Activated CD8-positive, alpha-beta T cell treated with anti-CD3 and anti-CD28 coated beads, Interleukin-2, amount 10 ng/mL, durations not matched to agents 7 days and 5 days (primary cell): ENCODE results near the gene PDK2. TPM values are rescaled to one million over a fixed set of nuclear protein-coding genes. Genes with fewer than 3 reads are reported as not detected.
A peak's percentile ranks its signal among the peaks of the same experiment; 100 is the strongest.

Experiments used
- ATAC-seq: fragments of 150-1000 bp; cut with Tn5 transposase; one replicate; pipeline ENCODE4 v1.10.0; 2021; ENCODE audit warnings: moderate library complexity
- CTCF ChIA-PET: fragments of 350-600 bp; sonication (Branson Sonifier 250); formaldehyde crosslinking; loops from one replicate; lab custom pipeline; 2021; ENCODE audit warnings: antibody characterized with exemption; lab: Charles Lee
- POLR2A ChIA-PET: fragments of 350-600 bp; sonication (Branson Sonifier 250); formaldehyde crosslinking; loops from one replicate; lab custom pipeline; 2021; ENCODE audit warnings: antibody characterized with exemption; lab: Charles Lee
- DNase-seq: peaks from one replicate; pipeline ENCODE4 v3.0.0-alpha.2; 2020
- H3K27ac Mint-ChIP-seq: one replicate; pipeline ENCODE4 v1.8.0; 2021; ENCODE audit warnings: mild to moderate bottlenecking, mixed read lengths
- H3K27me3 Mint-ChIP-seq: one replicate; pipeline ENCODE4 v1.8.0; 2021; ENCODE audit warnings: low read depth, mixed read lengths
- H3K36me3 Mint-ChIP-seq: one replicate; pipeline ENCODE4 v1.8.0; 2021; ENCODE audit warnings: low read depth, mixed read lengths
- H3K4me1 Mint-ChIP-seq: one replicate; pipeline ENCODE4 v1.8.0; 2021; ENCODE audit warnings: low read depth, mixed read lengths
- H3K4me3 Mint-ChIP-seq: one replicate; pipeline ENCODE4 v1.8.0; 2021; ENCODE audit warnings: mild to moderate bottlenecking, mixed read lengths
- H3K9me3 Mint-ChIP-seq: one replicate; pipeline ENCODE4 v1.8.0; 2022; ENCODE audit warnings: mixed read lengths; ENCODE audit not compliant: insufficient read depth
- total RNA-seq, 2 experiments: library from RNA; stranded (reverse); gene quantifications; one replicate each; pipeline ENCODE4 v1.2.3, GENCODE V29; 2021

The PDK2 gene
- total RNA-seq = 10 to 100 TPM; 18.1 to 21.2 TPM

- ChIA-PET CTCF (interaction anchor here (0.7 to 11.0 kb wide), 68 partner anchors 8 to 538 kb away, joined by 3 to 115 read pairs (median 5); partner anchors contain the start of genes COL1A1, DLX3, ITGA3 and PPP1R9B), POLR2A (interaction anchor here (0.8 to 2.1 kb wide), 3 partner anchors 57 to 446 kb away, joined by 3 to 8 read pairs (median 4); no protein-coding TSS in a partner anchor)
- DNase-seq = peak; percentile 97
- peak within 1 kb of the TSS; percentile 86 for H3K4me3 Mint-ChIP-seq
- peaks cover 27% of the 10 kb centered on the region for H3K4me1 Mint-ChIP-seq
- H3K9me3 Mint-ChIP-seq = no peaks in the 10 kb centered on the region
- peaks cover 2% of the 10 kb centered on the region for H3K27me3 Mint-ChIP-seq
- ATAC-seq = peak; percentile 96
- H3K27ac Mint-ChIP-seq = peak within 1 kb of the TSS; percentile 87
- H3K36me3 Mint-ChIP-seq = peaks cover 2% of the 10 kb centered on the region
These were observed at the start of gene PDK2 for GRCh38 chr17:50094753-50095619. Gene PDK2, plus strand, starts transcription at chr17:50095351. Its CDS starts 85 bp downstream, at chr17:50095436.

DNA sequence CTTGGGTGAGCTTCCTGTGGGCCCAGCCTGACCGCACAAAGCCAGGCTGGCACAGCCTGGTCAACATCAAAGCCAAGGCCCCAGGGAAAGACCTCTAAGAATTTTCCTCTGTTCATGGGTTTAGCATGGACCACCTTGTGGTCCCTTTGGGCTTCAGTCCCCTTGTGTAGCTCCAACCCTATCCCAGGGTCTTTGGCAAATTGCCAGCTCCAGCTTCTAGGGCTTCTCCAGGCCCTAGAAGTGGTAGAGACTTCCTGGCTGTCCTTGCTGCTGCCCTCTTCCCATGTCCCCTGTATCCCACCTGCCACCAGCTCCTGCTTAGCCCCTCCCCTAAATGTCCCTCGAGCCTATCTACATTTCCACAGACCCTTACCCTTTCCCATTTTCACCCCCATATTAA lies 49.0 kb upstream of the PDK2 start:
- no peaks in the 10 kb centered on the region for H3K36me3 Mint-ChIP-seq

DNA sequence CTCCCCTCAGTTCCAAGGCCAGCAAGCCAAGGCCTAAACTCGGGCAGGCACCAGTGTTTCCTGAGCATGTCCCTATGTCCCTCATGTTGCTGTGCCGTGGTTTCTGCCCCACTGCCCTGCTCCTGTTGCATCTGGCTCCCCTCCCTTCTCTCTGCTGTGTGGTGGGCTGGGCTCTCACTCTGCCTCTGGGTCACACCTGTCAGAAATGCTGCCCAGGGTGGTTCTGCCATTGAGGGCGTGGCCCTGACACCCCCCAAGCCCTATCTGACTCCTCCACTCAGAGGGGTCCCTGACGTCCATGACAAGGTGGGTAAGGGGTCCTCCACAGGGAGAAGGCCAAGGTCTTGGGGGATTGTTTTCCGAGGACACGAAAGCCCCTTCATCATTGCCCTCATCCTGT lies 48.5 kb upstream of the PDK2 start:
- Mint-ChIP-seq H3K27me3 (peaks cover 12% of the 10 kb centered on the region), H3K27ac (no peak overlapping the region), H3K36me3 (no peaks in the 10 kb centered on the region), H3K9me3 (no peaks in the 10 kb centered on the region), H3K4me3 (no peak overlapping the region), H3K4me1 (peaks cover 23% of the 10 kb centered on the region)
- CTCF ChIA-PET = interaction anchor here (1.4 to 2.0 kb wide), 2 partner anchors 41 to 48 kb away, joined by 3 to 6 read pairs; no protein-coding TSS in a partner anchor
- POLR2A ChIA-PET = no interaction called here
- no peak for DNase-seq
- ATAC-seq = no peak

More for the DNA sequence above, 49.0 kb upstream of the PDK2 start:
- H3K4me3 Mint-ChIP-seq = no peak overlapping the region
- no peak overlapping the region for H3K27ac Mint-ChIP-seq
- H3K27me3 Mint-ChIP-seq = peaks cover 12% of the 10 kb centered on the region
- peaks cover 18% of the 10 kb centered on the region for H3K4me1 Mint-ChIP-seq
- POLR2A ChIA-PET = no interaction called here
- CTCF ChIA-PET = interaction anchor here (1.4 to 2.0 kb wide), 2 partner anchors 41 to 48 kb away, joined by 3 to 6 read pairs; no protein-coding TSS in a partner anchor
- DNase-seq (no peak), ATAC-seq (no peak)
- H3K9me3 Mint-ChIP-seq = no peaks in the 10 kb centered on the region

DNA sequence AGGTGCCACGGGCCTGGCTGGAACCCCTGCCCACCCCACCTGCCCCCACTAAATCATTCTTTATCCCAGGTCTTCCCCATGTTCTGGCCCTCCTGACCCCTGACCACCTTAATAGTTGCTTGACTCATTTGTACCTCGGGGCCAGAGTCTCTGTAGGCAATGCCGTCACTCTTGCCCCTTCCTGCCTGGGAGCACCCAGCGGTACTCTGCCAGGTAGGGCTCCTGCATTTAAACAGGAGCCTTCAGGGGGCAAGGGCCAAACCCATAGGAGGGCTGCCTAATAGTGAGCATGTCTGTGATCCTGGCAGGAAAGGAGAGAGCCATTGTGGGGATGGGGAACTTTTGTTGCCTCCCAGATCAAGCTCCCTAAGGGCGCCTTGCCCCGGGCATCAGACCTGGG lies 48.1 kb upstream of the PDK2 start:
- H3K4me3 Mint-ChIP-seq = no peak overlapping the region
- ATAC-seq = no peak

DNA sequence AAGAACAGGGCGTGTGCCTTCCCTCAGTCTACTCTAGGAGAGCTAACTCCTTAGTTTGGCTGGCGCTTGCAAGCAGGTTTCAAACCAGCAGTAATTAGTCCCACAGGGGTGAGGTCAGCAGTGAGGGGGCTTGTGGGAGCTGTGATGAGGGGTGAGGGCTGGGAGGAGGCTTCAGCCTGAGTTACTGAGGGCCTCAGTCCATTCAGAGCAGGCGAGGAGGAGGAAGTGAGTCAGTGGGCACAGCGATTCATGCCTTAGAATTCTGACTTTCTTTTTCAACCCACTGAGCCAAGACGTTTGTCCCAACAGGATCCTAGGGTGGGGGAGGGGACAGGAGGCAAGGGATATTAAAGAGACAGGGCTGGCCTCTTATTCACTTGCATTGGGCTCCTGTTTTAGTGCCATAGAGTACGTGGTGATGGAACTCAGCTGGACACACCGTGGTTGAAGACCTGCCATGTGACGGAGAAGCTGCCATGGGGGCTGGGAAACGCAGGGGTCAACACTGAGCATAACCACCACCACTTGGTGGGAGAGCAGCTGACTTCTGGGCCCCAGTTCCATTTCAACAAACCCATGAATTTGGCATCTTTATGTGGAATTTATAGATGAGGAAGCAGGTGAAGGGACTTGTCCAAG lies 47.5 kb upstream of the PDK2 start:
- H3K27ac Mint-ChIP-seq = no peak overlapping the region

More for the DNA sequence above, 48.1 kb upstream of the PDK2 start:
- H3K27ac Mint-ChIP-seq = no peak overlapping the region
- peaks cover 27% of the 10 kb centered on the region for H3K4me1 Mint-ChIP-seq
- H3K36me3 Mint-ChIP-seq = no peaks in the 10 kb centered on the region
- peaks cover 10% of the 10 kb centered on the region for H3K27me3 Mint-ChIP-seq
- ChIA-PET CTCF (interaction anchor here (1.4 to 2.0 kb wide), 2 partner anchors 40 to 47 kb away, joined by 3 to 6 read pairs; no protein-coding TSS in a partner anchor), POLR2A (no interaction called here)
- H3K9me3 Mint-ChIP-seq = no peaks in the 10 kb centered on the region
- DNase-seq = no peak

DNA sequence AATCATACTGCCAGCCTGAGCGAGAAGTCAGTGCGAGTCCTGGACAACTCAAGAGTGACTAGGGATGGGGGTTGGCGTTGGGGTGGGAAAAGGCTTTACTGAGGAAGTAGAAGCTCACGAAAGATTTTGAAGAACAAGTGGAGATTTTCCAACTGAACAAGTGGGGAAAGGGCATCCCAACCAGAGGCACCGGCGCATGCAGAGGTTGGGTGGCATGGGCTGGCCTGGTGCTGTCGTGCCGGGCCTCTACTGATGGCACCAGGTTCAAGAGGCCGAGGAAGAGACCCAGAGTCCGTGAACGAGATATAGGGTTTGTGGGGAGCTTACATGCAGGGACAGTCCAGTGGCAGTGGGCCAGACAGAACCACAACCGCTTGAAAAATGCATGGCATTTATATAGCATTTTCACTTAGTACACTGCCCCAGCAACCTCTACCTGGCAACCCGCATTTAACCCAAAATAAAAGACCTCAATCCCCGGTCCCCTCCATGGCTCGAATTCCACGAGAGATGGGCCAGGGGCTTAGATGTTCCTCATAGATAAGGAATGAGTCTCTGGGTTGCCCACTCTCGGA lies 46.9 kb upstream of the PDK2 start:
- ChIA-PET POLR2A (no interaction called here), CTCF (no interaction called here)
- Mint-ChIP-seq H3K27ac (no peak overlapping the region), H3K27me3 (peaks cover 7% of the 10 kb centered on the region), H3K9me3 (no peaks in the 10 kb centered on the region), H3K4me1 (peaks cover 35% of the 10 kb centered on the region), H3K4me3 (no peak overlapping the region), H3K36me3 (no peaks in the 10 kb centered on the region)
- ATAC-seq = no peak
- DNase-seq = no peak

More for the DNA sequence above, 47.5 kb upstream of the PDK2 start:
- ChIA-PET POLR2A (no interaction called here), CTCF (interaction anchor here (2.0 kb wide), 1 partner anchor 40 kb away, joined by 6 read pairs; no protein-coding TSS in a partner anchor)
- Mint-ChIP-seq H3K4me3 (no peak overlapping the region), H3K27me3 (peaks cover 10% of the 10 kb centered on the region), H3K4me1 (peaks cover 33% of the 10 kb centered on the region), H3K36me3 (no peaks in the 10 kb centered on the region), H3K9me3 (no peaks in the 10 kb centered on the region)
- DNase-seq (no peak), ATAC-seq (no peak)

DNA sequence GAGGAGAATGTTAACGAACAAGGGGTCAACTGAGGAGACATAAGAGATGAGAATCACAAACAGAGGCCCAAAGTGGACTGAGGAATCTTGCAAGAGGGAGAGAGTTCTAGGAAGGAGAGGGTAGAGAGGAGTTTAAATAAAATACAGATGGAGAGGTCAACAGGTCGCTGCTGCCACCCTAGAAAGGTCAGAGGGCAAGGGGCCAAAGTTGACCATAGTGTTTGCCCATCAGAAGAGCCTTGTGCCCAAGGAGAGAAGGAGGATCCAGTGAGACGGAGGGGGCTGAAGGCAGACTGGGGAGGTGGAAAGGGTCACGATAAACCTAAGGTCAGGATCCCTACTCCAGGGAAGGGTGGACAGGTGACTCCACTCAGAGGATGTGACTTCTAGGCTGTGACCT lies 46.2 kb upstream of the PDK2 start:
- ChIA-PET POLR2A (no interaction called here), CTCF (no interaction called here)
- Mint-ChIP-seq H3K4me3 (no peak overlapping the region), H3K4me1 (peaks cover 35% of the 10 kb centered on the region), H3K9me3 (no peaks in the 10 kb centered on the region), H3K27ac (no peak overlapping the region), H3K36me3 (no peaks in the 10 kb centered on the region), H3K27me3 (peaks cover 7% of the 10 kb centered on the region)
- ATAC-seq = no peak
- no peak for DNase-seq

DNA sequence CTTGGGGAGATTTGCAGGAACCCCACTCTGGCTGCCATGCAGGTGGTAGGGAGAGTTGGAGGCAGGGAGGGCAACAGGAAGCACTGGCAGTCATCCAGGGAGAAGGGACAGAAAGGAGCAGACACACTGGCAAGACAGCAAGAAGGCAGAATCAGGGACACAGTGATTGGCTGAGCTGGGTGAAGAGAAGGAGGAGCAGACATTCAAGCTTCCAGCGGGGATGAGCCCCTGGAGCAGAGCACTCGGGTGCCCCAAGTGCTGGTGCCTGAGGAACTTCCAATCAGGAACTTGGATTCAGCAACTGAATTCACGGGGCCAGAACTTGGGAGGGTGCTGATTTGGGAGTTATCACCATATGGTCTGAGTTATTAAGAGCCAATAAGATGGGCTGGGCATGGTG lies 45.5 kb upstream of the PDK2 start:
- POLR2A ChIA-PET = no interaction called here
- DNase-seq = no peak
- no peaks in the 10 kb centered on the region for H3K36me3 Mint-ChIP-seq
- no peaks in the 10 kb centered on the region for H3K9me3 Mint-ChIP-seq
- peaks cover 7% of the 10 kb centered on the region for H3K27me3 Mint-ChIP-seq
- no peak overlapping the region for H3K27ac Mint-ChIP-seq
- CTCF ChIA-PET = no interaction called here
- H3K4me3 Mint-ChIP-seq = no peak overlapping the region
- peaks cover 35% of the 10 kb centered on the region for H3K4me1 Mint-ChIP-seq
- ATAC-seq = no peak

DNA sequence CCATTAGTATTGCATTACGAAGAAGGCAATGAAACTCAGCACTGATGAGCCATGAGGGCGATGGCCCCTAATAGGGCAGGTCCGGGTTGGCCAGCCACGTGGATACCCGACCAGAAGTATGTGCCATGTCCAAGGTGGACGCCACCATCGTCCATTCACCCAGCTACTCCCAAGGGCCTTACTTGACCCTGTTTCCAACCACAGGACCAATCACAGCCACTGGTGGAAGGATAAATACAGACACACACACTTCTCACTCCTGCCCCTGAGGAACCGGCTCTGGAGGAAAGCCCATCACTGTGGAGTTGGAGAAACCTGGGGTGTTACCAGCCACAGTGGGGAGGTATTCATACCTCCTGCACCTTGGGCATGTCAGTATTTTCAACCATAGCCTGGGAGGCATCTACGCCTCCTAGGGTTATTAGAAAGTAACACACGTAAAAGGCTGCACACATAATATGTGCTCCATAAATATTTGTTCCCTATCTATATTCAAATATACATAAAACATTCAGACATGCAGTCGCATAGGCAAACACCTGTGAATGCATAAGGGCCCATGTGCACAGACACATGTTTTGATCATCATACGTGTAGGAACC lies 44.6 kb upstream of the PDK2 start:
- Mint-ChIP-seq H3K4me1 (peaks cover 40% of the 10 kb centered on the region), H3K27ac (no peak overlapping the region), H3K36me3 (no peaks in the 10 kb centered on the region), H3K9me3 (no peaks in the 10 kb centered on the region), H3K4me3 (no peak overlapping the region), H3K27me3 (peaks cover 7% of the 10 kb centered on the region)
- ATAC-seq (no peak), DNase-seq (no peak)
- CTCF ChIA-PET = no interaction called here
- POLR2A ChIA-PET = no interaction called here

DNA sequence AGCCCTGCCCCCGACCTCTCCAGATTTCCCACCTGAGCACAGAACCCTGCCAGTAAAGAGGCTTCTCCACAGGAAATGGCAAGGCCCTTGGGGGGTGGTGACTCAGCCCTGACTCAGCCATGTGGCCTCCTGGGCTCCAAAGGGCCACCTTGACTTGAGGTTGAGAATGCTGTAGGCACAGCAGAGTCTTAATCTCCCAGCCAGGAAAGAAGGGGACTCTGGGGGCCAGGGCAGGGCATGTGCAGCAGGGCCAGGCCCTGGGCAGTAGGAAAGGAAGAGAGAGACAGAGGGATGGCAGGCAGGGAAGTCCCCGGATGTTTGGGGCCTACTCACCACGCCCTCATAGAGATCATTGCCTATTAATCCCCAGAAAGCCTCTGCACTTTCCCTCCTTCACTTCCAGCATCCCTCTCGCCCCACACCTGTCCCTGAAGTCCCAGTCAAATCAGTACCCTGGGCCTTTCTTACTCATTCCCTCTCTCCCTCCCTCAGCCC lies 44.0 kb upstream of the PDK2 start:
- CTCF ChIA-PET = interaction anchor here (3.2 kb wide), 1 partner anchor 43 kb away, joined by 12 read pairs; the partner anchor contains the start of gene PDK2
- ATAC-seq (peak; percentile 46), DNase-seq (peak; percentile 66)
- Mint-ChIP-seq H3K27me3 (peaks cover 7% of the 10 kb centered on the region), H3K4me1 (peaks cover 40% of the 10 kb centered on the region), H3K4me3 (no peak overlapping the region), H3K9me3 (no peaks in the 10 kb centered on the region), H3K27ac (peak overlapping the region; percentile 76), H3K36me3 (no peaks in the 10 kb centered on the region)
- POLR2A ChIA-PET = no interaction called here

GRCh38 chr17:50051606-50052005 lies 43.5 kb upstream of the PDK2 start:
- CTCF ChIA-PET = interaction anchor here (2.3 to 3.2 kb wide), 2 partner anchors 36 to 43 kb away, joined by 8 to 12 read pairs; partner anchors contain the start of gene PDK2
- Mint-ChIP-seq H3K27me3 (peaks cover 7% of the 10 kb centered on the region), H3K4me1 (peaks cover 43% of the 10 kb centered on the region), H3K4me3 (no peak overlapping the region), H3K9me3 (no peaks in the 10 kb centered on the region), H3K36me3 (no peaks in the 10 kb centered on the region), H3K27ac (peak overlapping the region; percentile 76)
- ATAC-seq (no peak), DNase-seq (no peak)
- POLR2A ChIA-PET = no interaction called here
